Suprapubic skin (tissue), 4 donors: ENCODE results near the gene LHX2. TPM values are rescaled to one million over a fixed set of nuclear protein-coding genes. Genes with fewer than 3 reads are reported as not detected.

Experiments used
- DNase-seq, 2 donors: peaks; one replicate each; pipeline ENCODE4 v3.0.0-alpha.2; 2019; ENCODE audit warnings: low spot score in 2 of 2
- H3K27ac ChIP-seq: fragments of 200-600 bp; sonication (generic); one replicate; pipeline ENCODE4 v1.5.1; 2019
- H3K27me3 ChIP-seq: fragments of 200-600 bp; sonication (generic); one replicate; pipeline ENCODE4 v1.5.1; 2019
- H3K36me3 ChIP-seq: fragments of 200-600 bp; sonication (generic); one replicate; pipeline ENCODE4 v1.5.1; 2019
- H3K4me1 ChIP-seq: fragments of 200-600 bp; sonication (generic); one replicate; pipeline ENCODE4 v1.5.1; 2019
- H3K4me3 ChIP-seq: fragments of 200-600 bp; sonication (generic); one replicate; pipeline ENCODE4 v1.5.1; 2019; ENCODE audit warnings: mild to moderate bottlenecking
- H3K9me3 ChIP-seq: fragments of 200-600 bp; sonication (generic); one replicate; pipeline ENCODE4 v1.5.1; 2019
- EP300 ChIP-seq: sonication (generic); formaldehyde crosslinking; IDR thresholded peaks from one replicate; pipeline ENCODE4 v1.6.1; 2017; ENCODE audit warnings: antibody characterized with exemption
- POLR2A ChIP-seq, 2 donors: fragments of 450-650 bp; IDR thresholded peaks; one replicate each; pipeline ENCODE4 v1.6.1; 2017; ENCODE audit warnings: antibody characterized with exemption in 2 of 2, mild to moderate bottlenecking in 2 of 2, moderate library complexity in 2 of 2
- POLR2AphosphoS5 ChIP-seq, 3 donors: sonication (generic); formaldehyde crosslinking; IDR thresholded peaks; one replicate each; pipeline ENCODE4 v1.6.1; 2017; ENCODE audit warnings: antibody characterized with exemption in 3 of 3
- WGBS: methylation state at CpG from one replicate; pipeline ENCODE4 v1.1.5; 2018; 5-methylcytosine and 5-hydroxymethylcytosine counted together
- total RNA-seq, 4 donors: library from RNA; depleted of rRNA; stranded (reverse); fragments of >200 nt; gene quantifications; one replicate each; pipeline ENCODE4 v1.1.0, GENCODE V29; 2016
- TF ChIP-seq, protein P1 (sequence below), 2 donors: fragments of 200-600 bp in 1 of 2; fragments of 450-650 bp in 1 of 2; sonication (generic) in 1 of 2; IDR thresholded peaks; one replicate each; pipeline ENCODE4 v1.5.1; 2016 to 2019; ENCODE audit warnings: antibody characterized with exemption in 2 of 2, mild to moderate bottlenecking in 1 of 2, moderate library complexity in 1 of 2

The LHX2 gene
- total RNA-seq, 4 donors from 2014 or later: 1.7 to 20.6 (median 11.6) TPM

DNA sequence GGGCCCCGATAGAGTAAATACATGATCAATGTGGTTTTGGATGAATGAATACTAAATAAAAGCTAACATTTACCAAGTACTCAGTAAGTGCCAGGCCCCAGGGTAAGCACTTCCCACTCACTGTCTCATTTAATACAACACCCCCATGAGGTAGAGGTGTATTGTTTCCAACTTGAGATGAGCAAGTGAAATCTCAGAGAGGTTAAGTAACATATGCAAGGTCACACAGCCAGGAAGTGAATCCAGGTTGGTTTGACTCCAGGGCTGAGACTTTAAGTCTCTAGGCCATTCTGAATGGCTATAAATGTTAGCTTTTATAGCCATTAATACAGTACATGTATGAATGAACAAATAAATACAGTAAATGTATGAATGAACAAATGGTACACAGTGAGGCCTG lies 39.4 kb downstream of the LHX2 start:
- TF ChIP-seq POLR2A (IDR thresholded peaks at IDR 0.05) (no peak), POLR2AphosphoS5 (IDR thresholded peaks at IDR 0.05) (no peak)
- Histone ChIP-seq H3K27me3 (peaks cover 21% of the 10 kb centered on the region), H3K9me3 (no peaks in the 10 kb centered on the region), H3K27ac (no peak overlapping the region), H3K36me3 (no peaks in the 10 kb centered on the region), H3K4me3 (no peak overlapping the region), H3K4me1 (peaks cover 4% of the 10 kb centered on the region)
- DNase-seq: no peak
- WGBS: 93% methylated on average over 1 of the region's 1 CpG

DNA sequence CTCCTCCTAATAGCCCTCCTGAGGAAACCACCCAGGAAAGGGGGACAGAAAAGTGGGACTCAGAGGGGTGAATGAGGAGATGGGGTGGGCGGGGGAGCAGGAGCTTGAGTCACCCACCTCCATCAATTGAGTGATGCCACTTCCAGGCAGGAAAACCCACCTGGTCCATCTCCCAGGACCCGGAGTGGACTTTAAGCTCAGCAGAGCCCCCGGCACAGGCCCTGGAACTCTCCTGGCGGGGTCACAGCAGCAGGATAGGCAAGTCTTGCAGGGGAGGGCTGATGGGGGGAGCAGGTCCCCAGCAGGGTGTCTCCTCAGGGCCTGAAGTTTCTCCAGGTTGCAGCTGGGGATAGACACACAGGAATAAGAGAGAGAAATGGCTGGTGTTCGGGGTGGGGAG lies 40.8 kb downstream of the LHX2 start:
- 100% methylated on average over 4 of the region's 5 CpGs for WGBS
- no peak for DNase-seq
- no peak overlapping the region for H3K4me3 ChIP-seq
- H3K27me3 ChIP-seq: peaks cover 32% of the 10 kb centered on the region
- TF ChIP-seq, protein P1, sequence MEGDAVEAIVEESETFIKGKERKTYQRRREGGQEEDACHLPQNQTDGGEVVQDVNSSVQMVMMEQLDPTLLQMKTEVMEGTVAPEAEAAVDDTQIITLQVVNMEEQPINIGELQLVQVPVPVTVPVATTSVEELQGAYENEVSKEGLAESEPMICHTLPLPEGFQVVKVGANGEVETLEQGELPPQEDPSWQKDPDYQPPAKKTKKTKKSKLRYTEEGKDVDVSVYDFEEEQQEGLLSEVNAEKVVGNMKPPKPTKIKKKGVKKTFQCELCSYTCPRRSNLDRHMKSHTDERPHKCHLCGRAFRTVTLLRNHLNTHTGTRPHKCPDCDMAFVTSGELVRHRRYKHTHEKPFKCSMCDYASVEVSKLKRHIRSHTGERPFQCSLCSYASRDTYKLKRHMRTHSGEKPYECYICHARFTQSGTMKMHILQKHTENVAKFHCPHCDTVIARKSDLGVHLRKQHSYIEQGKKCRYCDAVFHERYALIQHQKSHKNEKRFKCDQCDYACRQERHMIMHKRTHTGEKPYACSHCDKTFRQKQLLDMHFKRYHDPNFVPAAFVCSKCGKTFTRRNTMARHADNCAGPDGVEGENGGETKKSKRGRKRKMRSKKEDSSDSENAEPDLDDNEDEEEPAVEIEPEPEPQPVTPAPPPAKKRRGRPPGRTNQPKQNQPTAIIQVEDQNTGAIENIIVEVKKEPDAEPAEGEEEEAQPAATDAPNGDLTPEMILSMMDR (IDR thresholded peaks at IDR 0.05): no peak
- TF ChIP-seq POLR2AphosphoS5 (IDR thresholded peaks at IDR 0.05) (no peak), POLR2A (IDR thresholded peaks at IDR 0.05) (no peak), EP300 (no peak)
- no peaks in the 10 kb centered on the region for H3K4me1 ChIP-seq
- H3K36me3 ChIP-seq: no peaks in the 10 kb centered on the region
- no peaks in the 10 kb centered on the region for H3K9me3 ChIP-seq
- H3K27ac ChIP-seq: no peak overlapping the region

DNA sequence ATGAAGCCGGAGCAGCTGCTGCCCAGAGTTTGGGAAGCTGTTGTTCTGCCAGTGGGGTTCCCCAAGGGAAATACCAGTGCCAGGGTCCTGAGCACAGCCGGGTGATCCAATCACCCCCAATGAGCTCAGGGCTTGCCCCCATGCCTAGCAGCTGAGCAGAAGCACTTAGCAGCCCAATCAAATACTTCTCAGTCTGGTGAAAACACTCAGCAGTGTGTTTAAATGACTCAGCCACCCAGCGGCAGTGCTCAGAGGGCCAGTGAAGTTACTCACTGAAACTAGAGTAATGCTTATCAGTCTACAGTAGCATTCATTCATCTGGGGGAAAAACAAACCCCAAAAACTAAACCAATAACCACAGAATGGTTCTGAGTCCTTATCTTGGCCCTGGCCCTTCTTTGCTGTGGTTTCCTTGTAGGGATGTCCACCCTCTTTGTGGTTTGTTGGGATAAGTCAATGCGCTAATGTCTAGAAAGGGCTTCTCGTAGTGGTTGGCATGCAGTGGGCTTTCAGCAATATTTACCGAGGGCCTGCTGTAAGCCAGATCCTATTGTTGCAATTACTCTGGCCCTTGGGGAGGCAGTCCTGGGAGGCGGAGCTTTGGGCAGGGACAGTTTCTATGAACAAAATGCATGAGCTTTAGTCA lies 43.1 kb downstream of the LHX2 start:
- Histone ChIP-seq H3K9me3 (no peaks in the 10 kb centered on the region), H3K4me3 (no peak overlapping the region), H3K36me3 (no peaks in the 10 kb centered on the region), H3K4me1 (no peaks in the 10 kb centered on the region), H3K27ac (no peak overlapping the region), H3K27me3 (peaks cover 39% of the 10 kb centered on the region)
- WGBS: 74% methylated on average over 5 of the region's 7 CpGs
- no peak for DNase-seq
- TF ChIP-seq POLR2A (IDR thresholded peaks at IDR 0.05) (no peak), POLR2AphosphoS5 (IDR thresholded peaks at IDR 0.05) (no peak), EP300 (no peak)
- TF ChIP-seq, protein P1 (IDR thresholded peaks at IDR 0.05): no peak

DNA sequence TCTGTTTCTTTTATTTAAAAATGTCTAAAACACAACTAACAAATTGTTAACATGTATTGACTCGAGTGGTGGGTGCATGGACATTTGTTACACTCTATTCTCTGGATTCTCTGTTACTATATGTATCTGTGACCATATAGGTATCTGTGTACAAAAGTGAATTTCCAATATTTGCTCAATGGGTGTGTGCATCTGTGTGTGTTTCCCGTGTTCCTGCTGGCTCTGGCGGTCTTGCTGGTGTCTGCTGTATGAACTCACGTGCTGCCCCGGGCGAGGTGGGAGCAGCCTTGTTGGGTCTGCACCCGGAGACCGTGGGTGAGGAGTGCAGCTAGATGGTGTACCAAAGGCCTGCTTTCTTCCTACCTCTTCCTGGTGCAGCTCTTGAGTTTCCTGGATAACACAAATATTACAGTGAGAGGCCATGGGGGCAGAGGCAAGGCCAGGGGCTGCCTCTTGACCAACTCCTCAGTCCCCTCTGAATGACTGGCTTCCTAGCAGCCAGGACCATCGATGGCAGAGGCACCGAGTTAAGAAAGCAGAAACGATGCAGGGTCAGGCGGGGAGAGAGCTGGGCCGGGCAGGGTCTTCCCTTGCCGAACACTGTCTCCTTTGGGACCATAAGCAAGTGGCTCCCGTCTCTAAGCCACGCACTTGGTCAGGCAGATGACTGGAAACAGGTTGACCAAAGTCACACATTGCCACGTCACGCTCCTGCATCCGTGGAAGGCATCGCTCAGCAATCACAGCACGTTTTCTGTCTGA lies 49.5 kb downstream of the LHX2 start:
- 82% methylated on average over 21 of the region's 21 CpGs for WGBS
- H3K9me3 ChIP-seq: no peaks in the 10 kb centered on the region
- no peaks in the 10 kb centered on the region for H3K36me3 ChIP-seq
- no peak for DNase-seq
- H3K27ac ChIP-seq: no peak overlapping the region
- no peak overlapping the region for H3K4me3 ChIP-seq
- H3K4me1 ChIP-seq: no peaks in the 10 kb centered on the region
- TF ChIP-seq, protein P1 (IDR thresholded peaks at IDR 0.05): no peak
- no peak for TF ChIP-seq EP300
- no peak for TF ChIP-seq POLR2A (IDR thresholded peaks at IDR 0.05)
- no peak for TF ChIP-seq POLR2AphosphoS5 (IDR thresholded peaks at IDR 0.05)
- peaks cover 41% of the 10 kb centered on the region for H3K27me3 ChIP-seq

DNA sequence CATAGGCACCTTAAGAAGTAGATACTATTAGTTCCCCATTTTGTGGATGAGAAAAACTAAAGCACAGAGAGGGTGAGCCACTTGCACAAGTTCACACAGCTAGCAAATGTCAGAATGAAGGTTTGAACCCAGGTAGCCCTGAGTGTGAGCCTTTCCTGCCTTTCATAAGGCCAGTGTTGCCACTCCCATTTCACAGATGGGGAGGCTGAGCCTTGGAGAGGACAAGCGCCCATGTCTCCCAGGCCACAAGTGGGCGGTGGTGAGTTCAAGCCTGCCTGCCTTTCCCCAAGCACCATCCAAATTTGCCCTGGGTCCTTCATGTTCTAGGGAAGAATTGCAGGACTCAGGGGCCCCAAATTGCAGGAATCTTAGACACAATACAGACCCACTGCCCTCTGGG lies 50.6 kb downstream of the LHX2 start:
- no peaks in the 10 kb centered on the region for H3K4me1 ChIP-seq
- H3K4me3 ChIP-seq: no peak overlapping the region
- no CpG with 5 or more reads among the region's 2 CpGs for WGBS
- no peak overlapping the region for H3K27ac ChIP-seq
- no peak for TF ChIP-seq POLR2A (IDR thresholded peaks at IDR 0.05)
- TF ChIP-seq, protein P1 (IDR thresholded peaks at IDR 0.05): no peak
- H3K9me3 ChIP-seq: no peaks in the 10 kb centered on the region
- H3K36me3 ChIP-seq: no peaks in the 10 kb centered on the region
- H3K27me3 ChIP-seq: peaks cover 31% of the 10 kb centered on the region
- DNase-seq: no peak
